Stimulated activated CD8-positive, alpha-beta memory T cell treated with anti-CD3 and anti-CD28 coated beads, Interleukin-15, amount 100 ng/mL, for 48 hours (primary cell): ENCODE data around the gene S100A2.

Source experiments
- DNase-seq, 2 donors: peaks; one replicate each; pipeline ENCODE4 v3.0.0-alpha.2; 2020; ENCODE audit warnings: low read depth in 2 of 2

Gene S100A2

GRCh38 chr1:153565529-153566374 is at the start of gene S100A2:
S100A2 (minus strand) TSS chr1:153565844; CDS start chr1:153563877, 1,967 bp downstream.
- peak; percentile 41 to 61 for DNase-seq

DNA sequence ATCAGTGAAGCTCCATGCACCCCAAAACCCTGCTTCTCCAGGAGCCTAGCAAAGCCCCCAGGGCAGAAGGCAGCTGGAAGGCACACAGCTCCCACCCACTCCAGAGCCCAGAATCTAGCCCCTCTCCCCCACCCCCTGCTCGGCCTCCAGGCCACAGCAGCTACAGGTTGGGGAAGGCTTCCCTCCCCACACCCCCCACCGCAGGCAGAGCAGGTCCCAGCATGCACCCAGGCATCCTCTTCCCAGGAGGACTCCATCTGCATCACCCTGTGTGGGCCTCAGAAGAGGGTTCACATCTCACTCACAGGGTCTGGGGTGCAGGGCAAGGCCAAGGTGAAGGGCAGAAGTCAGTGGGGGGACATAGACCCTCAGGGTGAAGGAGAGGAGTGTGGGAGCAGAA is 49.8 kb upstream of the S100A2 start:
- DNase-seq: no peak

DNA sequence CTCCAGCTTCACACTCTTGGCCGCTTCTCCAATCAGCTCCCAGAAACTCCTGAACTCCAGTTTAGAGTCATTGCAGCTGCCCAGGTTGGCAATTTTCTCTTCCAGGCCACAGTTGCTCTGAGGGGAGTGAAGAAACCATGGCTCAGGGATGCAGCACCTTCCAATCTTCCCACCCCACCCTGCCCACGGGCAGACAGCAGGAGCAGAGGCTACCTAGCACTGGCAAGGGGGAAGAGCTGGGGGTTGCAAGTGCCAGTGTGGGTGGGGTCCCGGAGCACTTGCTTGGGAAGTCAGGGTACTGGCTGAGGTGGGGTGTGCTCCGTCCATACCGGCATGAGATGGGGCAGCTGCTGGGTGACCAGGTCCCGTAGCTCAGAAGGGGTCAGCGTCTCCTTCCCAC is 49.3 kb upstream of the S100A2 start:
- DNase-seq: no peak

GRCh38 chr1:153614189-153614900 is 48.7 kb upstream of the S100A2 start:
- no peak for DNase-seq

GRCh38 chr1:153613406-153613805 is 47.8 kb upstream of the S100A2 start:
- DNase-seq: no peak

DNA sequence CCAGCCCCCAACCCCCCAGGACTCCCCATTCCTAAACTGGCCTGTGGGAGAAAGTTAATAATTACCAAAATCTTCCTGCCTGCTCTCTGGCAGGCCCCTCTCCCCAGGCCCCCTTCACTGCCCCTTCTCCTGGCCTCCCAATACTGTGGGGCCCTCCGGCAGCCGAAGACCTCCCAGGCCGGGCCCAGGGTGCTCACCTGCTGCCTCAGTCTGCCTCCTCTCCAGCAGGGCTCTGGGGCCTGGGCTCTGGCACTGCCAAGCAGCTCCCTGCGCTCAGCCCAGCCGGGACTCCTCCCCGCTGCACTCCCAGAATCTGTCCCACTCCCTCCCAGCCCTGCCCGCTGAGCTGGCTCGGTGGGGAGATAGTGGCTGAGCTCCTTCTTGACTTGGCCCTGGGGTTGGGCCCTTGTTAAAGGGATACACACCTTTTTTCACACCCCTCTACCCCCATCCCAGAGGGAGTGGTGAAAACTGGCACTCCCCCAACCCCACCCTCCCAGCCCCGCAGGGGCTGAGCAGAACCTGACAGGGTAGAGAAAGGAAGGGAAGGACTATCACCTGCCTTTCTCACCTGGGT is 47.2 kb upstream of the S100A2 start, which contains the start of gene S100A16:
TSS of gene S100A16 (minus strand) at position 383 of the 577 bp plus-strand sequence. CDS start 4,986 bp downstream, outside the sequence.
- DNase-seq: no peak

GRCh38 chr1:153612111-153612754 is 46.6 kb upstream of the S100A2 start:
- DNase-seq: no peak

DNA sequence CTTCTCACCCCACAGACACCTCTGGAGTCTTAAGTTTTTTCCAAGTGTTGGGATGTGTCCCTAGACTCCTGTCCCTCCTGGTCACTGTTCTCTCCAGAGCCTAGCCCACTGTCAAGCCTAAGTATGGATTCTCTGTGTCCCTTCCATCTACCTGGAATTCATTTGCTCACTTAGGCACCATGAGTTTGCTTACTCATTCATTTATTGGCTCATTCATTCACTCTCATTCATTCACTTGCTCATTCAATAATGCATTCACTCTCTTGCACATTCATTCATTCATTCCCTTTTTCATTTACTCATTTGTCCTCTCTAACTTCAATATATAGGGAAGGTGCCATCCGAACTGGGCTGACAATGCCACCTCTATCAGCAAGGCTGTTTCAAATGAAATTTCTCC is 45.7 kb upstream of the S100A2 start:
- DNase-seq: no peak

DNA sequence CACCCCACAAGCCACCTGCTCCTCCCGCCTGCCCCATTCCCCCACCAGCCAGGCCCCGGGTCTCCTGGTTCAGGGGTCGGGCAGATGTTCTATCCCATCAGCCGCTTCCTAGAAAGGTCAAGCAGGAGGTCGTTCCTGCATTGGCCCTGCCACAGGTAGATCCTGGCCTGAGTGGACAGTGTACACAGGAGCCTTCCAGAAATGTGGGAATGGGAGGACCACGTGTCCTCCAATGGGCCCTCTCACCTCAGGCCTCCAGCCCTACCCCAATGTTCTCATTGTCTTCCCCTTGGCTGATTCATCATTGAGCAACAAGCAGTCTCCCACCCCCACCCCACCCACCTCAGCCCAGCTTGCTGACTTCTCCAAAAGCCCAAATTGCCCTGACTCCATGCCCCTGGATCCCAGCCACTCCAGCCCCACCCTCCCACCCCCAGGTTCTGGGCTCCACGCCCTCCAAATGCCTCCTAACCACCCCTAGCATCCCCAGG is 45.2 kb upstream of the S100A2 start:
- no peak for DNase-seq

DNA sequence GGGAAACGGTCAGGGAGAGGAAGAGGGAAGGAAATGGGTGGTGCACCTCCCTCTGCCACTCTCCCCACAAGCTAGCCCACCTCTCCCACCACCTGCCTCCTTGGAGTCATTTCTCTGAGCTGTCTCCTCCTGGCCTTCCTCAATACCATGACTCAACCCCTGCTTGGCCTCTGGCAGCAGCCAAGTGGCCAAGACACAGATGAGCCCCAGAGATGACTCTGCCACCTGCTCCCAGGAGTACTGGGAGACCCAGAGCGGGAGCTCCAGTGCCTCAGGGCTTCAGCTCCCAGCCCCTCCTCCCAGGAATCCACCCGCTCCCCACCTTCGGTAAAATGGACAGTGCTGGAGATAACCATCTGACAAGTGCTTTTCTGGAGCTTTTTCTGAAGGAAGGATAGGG is 44.7 kb upstream of the S100A2 start:
- no peak for DNase-seq

DNA sequence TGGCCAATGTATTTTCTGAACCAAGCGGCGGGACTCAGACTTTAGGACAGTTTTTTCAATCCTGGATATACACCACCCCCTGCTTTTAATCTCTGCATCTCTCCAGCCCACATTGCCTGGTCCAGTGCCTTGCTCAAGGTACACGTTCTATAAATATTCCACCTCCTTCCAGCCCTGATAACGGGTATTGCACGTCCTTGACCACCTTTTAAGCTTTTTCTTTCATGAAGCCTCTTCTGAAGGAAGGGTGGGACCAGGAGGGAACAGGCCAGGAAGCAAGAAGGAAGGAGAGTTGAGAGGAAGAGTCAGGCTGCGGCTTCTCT is 43.9 kb upstream of the S100A2 start:
- no peak for DNase-seq

DNA sequence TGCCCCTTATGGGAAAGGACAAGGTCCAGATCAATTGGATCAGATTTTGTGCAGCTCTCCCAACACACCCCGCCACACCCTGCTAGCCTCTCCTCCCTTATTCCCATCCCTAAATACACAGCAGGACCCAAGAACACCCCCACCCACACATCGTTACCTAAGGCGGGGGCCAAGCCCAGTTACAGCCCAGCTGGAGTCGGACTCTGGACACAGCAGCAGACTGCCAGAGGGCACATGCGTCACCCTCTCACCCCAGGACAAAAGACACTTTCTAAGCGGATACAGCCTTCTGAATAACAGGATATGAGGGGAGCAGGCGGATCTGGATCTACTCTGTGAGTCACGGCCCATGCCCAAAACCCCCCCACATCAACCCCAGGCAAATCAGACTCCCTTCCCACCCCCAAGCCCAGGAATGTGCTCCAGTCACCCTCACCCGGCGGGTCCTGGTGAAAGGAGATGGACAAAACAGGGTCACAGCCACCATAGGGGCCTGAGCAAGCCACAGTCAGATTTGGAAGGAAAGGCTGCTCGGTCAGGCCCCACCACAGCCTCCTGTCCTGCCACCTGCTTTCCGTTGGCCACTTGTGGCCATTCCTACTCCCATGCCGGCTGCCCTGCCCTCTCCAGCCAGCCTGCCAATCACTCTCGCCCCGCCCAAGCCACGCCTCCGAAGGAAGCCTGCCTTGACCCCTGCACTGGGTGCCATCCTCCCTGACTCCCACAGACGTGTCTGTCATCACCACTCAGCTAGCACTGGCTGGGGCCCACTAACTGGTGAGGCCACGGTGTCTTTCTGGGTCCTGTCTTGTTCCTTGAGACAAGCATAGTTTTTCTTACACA is 43.3 kb upstream of the S100A2 start:
- no peak for DNase-seq

DNA sequence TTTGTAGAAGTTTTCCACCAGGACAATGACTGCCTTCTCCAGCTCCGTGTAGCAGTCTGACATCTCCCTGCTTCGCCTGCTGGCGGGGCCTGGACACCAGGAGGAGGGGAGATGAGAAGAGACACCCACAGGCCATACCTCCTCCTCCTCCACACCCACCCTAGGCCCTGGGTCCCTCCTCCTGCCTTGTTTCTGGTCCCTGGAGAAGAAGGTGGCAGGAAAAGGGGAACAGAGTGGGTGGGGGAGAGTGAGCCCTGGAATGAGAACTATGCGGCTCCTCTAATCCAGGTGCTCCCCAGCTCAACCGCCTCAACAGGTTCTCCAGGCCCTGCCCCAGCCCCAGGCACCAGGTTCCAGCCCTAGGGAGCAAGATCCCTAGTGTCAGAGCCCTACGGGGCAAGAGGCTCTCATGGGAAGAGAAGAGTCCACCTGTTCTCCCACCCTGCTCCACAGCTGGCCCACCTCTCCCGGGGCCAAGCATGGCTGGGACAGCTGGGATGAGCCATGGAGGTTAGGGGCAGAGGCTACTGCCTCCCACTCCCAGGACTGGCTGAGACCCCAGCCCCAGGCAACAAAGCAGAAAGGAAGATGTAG is 42.5 kb upstream of the S100A2 start:
- DNase-seq: no peak

GRCh38 chr1:153607381-153607780 is 41.7 kb upstream of the S100A2 start:
- DNase-seq: no peak

DNA sequence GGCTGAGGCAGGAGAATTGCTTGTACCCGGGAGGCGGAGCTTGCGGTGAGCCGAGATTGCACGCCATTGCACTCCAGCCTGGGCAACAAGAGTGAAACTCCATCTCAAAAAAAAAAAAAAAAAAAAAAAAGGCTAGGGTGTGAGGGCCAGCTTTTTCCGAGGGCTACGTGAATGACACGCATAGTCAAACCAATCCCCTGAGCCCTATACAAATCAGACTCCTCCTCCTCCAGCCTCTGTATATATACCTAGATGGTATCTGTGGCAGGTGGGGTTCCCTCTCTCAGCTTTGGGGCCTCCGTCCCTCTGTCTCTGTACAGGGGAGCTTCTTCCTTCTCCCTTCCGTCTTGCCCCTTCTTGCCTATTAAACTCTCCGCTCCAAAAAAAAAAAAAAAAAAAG is 40.5 kb upstream of the S100A2 start:
- DNase-seq: no peak

DNA sequence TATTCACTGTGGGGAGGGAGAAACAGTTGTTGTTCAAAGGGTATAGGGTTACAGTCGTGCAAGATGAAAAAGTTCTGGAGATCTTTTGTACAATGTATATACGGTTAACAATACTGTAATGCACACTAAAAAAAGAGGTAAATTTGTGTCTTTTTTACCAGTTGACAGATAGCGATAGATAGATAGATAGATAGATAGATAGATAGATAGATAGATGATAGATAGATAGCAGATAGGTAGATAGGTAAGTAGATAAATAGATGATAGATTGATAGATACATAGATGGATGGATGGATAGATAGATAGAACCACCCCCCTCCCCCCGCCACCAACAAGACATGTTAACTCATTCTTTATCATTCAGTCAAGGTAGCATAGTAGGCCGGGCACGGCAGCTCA is 37.1 kb upstream of the S100A2 start:
- DNase-seq: no peak

DNA sequence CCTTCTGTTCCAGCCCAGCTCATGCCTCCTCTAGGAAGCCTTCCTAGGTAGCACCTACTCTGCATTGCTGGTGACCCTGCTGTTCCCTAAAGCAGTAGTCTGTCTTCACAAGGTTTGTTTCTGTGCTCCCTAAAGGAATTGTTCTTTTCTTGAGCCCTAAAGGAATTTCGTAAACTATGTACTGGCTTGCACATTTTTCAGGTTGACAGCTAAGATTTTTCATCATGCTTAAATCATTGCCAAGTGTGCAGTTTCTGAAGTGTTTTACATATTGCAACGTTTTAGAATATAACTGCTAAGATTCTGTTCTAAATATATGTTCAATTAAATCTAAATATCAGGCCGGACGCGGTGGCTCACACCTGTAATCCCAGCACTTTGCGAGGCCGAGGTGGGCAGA is 34.2 kb upstream of the S100A2 start:
- no peak for DNase-seq

DNA sequence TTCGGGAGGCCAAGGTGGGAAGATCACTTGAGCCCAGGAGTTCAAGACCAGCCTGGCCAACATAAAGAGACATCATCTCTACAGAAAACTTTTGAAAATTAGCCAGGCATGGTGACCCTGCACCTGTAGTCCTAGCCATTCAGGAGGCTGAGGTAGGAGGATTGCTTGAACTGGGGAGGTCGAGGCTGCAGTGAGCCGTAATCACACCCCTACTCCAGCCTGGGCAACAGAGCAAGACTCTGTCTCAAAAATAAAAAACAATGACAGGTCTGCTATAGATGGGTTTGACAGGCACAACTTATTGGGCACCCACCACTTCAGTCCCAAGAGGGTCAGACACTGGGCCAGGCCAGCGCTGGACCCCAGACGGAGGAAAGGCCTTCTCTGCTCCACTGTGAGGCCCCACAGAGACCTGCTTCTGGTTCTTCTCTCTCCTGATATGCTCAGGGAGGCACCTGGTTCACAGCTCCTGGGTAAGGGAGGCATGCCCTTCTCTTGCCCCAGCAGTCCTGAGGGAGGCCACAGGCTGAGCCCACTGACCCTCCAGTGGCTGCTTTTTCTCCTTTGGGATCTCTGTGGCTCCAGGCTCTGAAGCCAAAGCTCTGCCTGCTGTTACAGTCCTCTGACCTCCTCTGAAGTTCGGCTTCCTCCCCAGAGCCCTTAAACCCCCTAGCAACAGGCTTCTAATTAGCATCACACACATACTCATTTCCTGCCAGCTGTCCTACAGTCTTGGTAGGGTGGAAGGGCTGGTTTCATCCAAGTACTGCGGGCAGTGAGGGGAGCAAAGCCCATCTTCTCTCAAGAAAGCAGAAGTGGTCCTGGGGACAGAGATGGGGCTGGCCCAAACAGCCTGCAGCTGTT is 32.9 kb upstream of the S100A2 start:
- peak in 1 of 2 donors; percentile 3 for DNase-seq

DNA sequence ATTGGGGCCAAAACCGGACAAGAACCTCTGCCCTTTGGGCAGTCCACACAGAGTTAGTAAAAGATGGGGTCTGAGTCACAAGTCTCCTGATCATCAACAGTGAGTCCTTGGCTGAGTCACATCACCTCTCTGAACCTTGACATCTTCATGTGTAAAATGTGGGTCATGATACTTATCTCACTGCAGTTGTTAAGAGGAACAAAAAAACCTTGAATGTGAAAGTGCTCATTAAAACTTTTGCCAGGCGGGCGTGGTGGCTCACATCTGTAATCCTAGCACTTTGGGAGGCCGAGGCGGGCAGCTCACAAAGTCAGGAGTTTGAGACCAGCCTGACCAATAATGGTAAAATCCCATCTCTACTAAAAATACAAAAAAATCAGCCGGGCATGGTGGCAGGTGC is 31.6 kb upstream of the S100A2 start:
- DNase-seq: no peak

DNA sequence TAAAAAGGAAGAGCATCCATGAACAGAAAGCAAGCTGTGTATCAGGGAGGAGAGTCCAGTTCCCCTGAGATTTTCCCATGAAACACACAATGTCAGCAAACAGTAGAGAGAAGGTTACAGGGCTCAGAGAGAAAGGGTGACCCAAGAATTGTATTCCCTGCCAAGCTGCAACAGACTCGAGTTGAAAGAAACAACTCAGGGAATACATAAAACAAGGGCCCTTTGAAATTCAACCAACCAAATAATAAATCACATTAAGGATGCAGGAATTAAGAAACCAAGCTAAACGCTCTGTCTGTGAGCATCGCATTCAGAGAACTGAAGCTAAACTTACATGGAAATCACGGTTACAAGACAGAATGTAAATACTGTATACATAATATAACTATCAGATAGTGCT is 27.1 kb upstream of the S100A2 start:
- DNase-seq: no peak
